GM10266 (cell line): Measurements from ENCODE around the gene RNF44.

ENCODE experiments used
- DNase-seq: peaks from one replicate; pipeline ENCODE4 v3.0.0; 2012; ENCODE audit errors: extremely low spot score
- TF ChIP-seq, protein P1 (sequence below): IDR thresholded peaks from 2 replicates; pipeline ENCODE4 v1.5.1; 2012; ENCODE audit warnings: mild to moderate bottlenecking, low read depth; ENCODE audit not compliant: control insufficient read depth, insufficient read depth; ENCODE audit errors: missing control alignments

RNF44 gene

DNA sequence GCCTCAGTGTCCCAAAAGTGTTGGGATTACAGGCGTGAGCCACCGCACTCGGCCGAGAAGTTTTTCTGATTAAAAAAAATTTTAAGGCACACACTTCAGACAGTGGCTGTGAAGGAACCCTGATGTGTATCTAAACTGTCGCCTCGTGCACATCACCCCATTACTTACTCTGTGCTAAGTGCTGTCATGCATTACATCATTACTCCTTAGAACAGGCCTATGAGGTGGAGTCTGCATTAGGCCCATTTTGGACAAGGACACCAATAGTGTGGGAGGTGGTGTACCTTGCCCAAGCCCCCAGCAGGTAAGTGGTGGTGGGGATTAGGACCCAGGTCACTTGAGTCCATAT is 8.2 kb upstream of the RNF44 start:
- TF ChIP-seq, protein P1, sequence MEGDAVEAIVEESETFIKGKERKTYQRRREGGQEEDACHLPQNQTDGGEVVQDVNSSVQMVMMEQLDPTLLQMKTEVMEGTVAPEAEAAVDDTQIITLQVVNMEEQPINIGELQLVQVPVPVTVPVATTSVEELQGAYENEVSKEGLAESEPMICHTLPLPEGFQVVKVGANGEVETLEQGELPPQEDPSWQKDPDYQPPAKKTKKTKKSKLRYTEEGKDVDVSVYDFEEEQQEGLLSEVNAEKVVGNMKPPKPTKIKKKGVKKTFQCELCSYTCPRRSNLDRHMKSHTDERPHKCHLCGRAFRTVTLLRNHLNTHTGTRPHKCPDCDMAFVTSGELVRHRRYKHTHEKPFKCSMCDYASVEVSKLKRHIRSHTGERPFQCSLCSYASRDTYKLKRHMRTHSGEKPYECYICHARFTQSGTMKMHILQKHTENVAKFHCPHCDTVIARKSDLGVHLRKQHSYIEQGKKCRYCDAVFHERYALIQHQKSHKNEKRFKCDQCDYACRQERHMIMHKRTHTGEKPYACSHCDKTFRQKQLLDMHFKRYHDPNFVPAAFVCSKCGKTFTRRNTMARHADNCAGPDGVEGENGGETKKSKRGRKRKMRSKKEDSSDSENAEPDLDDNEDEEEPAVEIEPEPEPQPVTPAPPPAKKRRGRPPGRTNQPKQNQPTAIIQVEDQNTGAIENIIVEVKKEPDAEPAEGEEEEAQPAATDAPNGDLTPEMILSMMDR: no peak
- DNase-seq: no peak

DNA sequence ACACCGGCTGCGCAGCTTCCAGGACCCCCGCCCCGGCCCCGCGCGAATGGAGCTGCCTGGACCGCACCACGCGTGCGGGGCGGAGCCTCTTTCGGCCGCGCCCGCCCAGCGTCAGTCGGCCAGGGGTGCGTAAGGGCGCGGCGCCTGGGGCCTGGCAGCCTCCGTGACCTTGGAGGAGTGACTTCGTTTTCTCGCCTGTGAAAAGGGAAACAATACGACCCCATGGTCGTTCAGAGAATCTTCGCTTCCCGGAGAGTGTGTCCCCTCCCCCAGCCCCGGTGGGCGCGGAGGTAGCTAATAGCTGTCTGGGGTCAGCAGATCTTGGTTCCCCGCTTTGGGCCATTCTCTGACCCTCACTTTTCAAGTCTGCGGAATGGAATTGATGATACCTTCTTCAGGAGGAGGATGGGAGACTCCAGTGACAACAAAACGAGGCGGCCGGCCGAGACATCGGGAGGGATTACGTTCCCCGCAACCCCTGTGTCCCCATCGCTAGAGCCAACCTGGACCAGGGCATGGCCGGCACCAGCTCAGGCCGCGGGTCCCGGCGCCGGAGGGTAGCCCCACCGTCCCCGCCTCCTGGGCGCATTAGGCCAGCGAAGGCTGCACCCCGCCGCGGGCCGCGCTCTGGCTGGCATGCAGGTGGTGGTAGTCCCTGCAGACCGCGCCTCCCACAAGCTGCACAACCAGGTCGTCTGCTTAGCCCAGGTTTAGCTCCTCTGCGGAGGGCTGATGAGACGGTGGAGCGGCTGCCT is 6.4 kb upstream of the RNF44 start:
- DNase-seq: peak; percentile 82

DNA sequence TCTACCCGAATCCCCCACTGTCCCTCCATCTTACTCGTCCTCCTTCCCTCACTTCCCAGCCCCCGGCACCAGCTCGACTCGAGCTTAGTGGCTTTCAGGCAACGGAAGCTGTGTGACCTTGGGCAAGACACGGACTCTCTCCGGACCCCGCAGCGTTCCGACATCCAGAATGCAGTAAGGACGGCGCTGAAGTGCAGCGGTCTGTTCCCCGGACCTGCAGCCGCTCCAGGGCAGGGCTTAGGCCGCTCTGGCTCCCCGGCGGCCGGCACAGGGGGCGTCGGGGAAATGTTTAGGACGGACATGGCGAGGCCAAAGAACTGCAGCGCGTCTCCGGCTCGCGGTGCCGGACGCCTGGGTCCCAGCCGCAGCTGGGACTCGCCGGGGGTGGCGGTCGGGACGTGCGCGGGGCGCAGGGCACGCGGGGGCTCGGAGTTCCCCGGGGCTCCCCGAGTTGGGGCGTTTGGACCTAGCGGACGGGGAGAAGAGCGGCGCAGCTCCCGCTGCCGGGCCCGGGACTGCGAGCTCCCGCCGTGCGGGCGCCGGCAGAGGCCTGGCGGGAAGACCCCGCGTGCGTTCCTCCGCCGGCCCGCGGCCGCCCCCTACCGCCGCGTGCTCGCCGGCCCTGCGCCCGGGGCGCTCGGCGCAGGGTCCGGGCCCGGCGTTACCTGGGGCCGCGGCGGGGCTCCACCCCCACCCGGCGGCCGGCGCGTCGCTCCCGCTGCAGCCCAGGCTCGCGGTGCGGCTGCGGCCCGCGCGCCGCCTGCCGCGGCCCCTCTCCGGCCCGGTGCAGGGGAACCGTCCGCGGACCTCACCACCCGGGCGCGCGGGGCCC is 5.6 kb upstream of the RNF44 start:
- TF ChIP-seq, protein P1: peak; percentile 62
- DNase-seq: peak; percentile 78

More for the DNA sequence above, 6.4 kb upstream of the RNF44 start:
- TF ChIP-seq, protein P1: no peak

DNA sequence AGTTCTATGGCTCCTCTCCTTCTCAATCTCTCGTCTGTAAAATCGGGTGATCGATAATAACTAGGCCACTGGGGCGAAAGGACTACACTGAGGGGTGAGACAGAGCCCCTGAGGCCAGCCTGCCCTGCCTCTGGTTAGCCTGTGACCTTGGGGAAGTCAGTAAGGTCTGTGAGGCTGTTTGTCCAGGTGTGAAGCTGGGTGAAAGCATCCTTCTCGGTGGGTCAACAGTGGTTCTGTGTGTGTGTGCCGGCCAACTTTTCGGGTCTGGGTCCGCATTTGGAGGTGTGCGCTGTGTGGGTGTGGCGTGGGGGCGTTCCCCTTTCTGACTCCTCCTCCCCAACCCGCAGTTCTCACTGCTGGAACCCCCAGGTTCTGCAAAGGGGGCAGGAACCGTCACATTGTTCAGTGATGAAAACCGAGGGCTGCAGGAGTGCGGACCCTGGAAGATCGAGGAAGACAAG is 5.0 kb upstream of the RNF44 start:
- TF ChIP-seq, protein P1: no peak
- DNase-seq: peak; percentile 60

DNA sequence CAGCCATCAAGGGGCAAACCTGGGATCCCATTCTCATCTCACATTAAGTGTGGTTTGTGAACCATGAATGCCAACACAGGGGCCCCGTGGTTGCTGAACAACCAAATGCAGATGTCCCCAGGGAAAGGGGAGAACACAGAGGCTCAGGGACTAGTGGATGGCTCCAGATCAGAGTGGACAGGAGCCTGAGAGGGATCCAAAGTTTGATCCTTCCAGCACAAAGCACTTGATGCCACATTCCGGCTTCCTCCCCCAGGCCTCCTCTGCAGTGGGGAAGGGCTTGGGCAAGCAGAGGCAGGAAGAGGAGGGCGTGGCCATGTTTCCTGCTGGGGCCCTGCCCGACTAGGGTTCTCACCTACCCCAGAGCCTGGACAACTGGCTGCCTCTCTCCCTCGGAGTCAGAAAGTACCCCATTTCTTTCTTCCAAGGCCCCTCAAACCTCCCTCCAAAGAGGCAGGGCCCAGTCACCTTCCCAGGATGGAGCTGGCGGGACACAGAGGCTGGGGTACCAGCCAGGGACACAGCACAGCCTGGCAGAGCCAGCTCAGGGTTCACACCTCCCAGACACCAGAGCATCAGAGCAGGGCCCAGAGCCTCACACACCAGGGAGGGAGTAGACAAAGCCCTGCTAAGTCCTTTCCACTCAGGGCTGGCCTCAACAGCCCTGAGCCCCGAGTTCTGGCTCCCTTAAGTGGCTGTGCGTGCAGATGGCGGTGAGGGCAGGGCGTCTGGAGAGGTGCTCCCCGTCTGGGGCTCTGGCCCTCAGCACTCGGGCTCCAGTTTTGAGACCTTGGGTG is 4.3 kb upstream of the RNF44 start:
- TF ChIP-seq, protein P1: no peak
- peak; percentile 59 for DNase-seq

DNA sequence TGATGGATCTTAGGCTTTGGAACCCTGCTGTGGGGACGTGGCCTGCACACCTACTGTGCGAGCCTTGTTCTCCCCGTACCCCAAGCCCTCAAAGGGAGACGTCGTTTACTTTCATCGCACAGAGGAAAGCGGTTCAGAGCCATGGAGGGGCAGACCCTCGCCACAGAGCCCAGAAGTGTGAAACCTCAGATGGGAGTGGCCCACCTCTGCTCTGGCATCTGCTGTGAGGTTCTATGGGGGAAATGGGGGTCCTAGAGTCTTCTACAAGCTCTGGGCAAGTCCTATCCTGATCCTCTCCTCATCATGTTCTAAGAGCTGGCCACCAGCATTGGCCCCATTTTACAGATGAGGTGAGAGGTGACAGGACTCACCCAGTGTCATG is 3.7 kb upstream of the RNF44 start:
- TF ChIP-seq, protein P1: no peak
- DNase-seq: no peak

DNA sequence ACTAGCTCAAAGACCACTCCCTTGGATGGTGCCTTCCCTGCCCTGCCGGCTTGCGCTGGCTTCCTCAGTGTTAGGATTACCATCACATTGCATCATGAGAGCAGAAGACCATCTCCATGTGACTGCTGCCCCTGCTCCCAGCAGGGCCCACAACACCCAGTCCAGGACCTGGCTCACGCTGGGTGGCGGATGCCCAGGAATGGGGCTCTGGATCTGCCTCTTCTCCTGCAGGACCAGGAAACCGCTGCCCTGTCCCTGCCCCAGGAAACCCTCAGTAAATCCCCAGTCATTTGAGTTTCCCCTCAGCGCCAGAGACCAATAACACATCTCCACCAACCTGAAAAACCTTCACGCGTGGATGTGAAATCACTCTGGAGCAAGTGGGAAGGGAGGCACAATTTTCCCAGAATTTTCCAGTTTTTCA is 3.3 kb upstream of the RNF44 start:
- TF ChIP-seq, protein P1: no peak
- DNase-seq: no peak
